ENCODE data around the gene LCMT2.
"Not testable (repeated sequence)": the region's sequence is repeated elsewhere in the genome, so short reads cannot be mapped to it uniquely, and the experiment has no call there.

LCMT2 gene

DNA sequence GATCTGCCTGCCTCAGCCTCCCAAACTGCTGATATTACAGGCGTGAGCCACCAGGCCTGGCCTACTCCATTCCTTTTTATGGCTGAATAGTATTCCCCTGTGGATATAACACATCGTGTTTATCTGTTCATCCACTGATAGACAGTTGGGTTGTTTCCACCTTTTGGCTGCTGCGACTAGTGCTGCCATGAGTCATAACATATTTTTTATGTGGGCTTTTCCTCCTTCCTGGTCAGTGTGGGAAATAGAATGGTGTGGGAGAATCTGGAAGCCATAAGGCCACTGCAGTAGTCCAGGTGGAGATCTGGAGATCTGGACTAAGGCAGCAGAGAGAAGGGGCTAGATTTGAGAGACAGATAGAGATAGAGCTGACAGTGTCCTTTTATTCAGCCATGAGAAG, 16.2 kb downstream of the LCMT2 start:
- no peak for DNase-seq

GRCh38 chr15:43312378-43312777, 18.0 kb downstream of the LCMT2 start:
- no peak for DNase-seq

- no peak for DNase-seq
Observed at GRCh38 chr15:43302205-43302817, 28.1 kb downstream of the LCMT2 start, which contains the start of gene TGM7. TGM7 (minus strand) TSS chr15:43302255.

- no peak for DNase-seq
Observed at GRCh38 chr15:43299884-43300283, 30.5 kb downstream of the LCMT2 start.

DNA sequence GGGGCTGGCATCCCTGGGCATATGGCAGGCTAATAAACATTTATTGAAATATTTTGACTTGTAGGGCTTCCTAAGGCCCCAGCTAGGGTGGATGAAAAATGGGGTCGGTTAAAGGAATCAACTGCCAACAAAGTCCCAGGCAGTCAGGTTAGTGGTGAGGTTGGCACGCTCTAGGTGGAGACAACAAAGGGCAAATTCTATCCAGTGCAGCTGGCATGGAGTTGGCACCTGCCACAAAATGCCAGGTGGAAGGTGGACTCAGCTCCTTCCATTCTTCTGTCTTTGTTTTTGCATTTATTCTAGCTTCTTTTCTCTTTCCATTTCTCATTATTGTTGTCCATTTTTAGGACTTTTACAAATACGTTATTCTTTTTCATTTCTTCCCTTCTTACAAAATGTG, 31.0 kb downstream of the LCMT2 start:
- no peak for DNase-seq

- no peak for DNase-seq
Observed at GRCh38 chr15:43294091-43294706, 36.2 kb downstream of the LCMT2 start.

DNA sequence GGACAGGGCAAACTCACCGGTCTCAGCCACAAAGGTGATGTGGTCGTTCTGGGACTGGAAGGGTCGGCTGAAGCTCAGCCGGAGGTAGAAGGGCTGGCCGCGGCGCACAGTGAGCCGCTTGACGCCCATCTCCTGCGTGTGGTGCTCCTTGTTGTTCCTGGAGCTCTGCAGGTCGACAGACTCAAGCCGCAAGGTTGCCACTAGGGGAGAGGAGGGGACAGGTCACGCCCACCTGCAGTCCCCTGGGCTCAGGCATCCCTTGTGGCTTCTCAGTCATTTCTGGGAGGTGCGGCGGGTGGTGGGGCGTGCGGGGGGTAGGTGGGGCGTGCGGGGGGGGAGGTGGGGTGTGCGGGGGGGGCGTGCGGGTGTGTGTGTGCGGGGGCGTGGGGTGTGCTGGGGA, 36.9 kb downstream of the LCMT2 start:
- DNase-seq, result no peak

DNA sequence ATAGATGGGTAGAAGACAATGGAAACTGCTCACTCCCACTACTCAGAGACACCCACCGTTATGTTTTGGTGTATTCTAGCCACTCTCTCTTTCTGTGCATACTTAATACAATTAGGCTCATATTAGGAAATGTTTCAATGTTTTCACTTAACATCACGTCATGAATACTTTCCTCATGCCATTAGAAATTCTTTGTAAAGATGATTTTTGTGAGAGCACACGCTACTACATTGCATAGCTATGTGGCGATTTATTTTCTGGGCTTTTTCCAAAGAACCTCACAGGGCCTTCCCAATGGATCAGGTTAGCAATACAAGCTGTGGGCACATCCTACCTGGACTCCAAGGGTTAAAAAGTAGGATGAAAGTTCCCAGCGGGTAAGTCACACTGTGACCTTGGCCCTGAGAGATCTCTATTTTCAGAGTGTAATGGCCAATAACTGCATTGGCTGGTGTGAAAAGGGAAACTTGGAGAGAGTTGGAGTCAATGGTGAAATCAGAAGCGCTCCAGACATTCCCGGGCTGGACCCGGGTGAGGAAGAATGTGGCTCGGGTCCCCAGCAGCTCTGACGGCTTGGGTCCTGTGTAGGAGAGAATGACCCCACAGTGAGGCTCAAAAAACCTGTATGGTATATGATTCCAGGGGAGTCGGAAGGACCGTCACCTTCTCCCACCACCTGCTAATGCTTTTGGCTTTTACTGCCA, 37.8 kb downstream of the LCMT2 start:
- no peak for DNase-seq

- DNase-seq, result not testable (repeated sequence)
Observed at GRCh38 chr15:43289656-43290055, 40.7 kb downstream of the LCMT2 start.

DNA sequence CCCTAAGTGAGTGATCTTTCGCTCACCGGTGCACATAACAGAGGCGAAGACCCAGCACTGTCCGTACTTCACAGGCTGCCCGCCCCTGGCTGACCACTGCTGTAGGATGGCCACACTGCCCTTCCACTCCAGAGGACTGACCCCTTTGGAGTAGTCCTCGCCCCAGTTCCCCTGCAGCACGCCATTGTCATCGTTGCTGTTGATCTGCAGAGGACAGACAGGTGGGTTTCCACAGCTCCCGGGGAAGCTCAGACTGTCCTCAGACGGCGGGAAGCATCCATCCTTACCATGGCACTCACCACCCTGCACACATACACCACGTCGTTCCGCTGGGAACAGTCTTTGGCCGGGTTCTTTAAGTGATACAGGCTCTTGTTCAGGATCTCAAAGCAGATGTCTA, 43.1 kb downstream of the LCMT2 start:
- no peak for DNase-seq

DNA sequence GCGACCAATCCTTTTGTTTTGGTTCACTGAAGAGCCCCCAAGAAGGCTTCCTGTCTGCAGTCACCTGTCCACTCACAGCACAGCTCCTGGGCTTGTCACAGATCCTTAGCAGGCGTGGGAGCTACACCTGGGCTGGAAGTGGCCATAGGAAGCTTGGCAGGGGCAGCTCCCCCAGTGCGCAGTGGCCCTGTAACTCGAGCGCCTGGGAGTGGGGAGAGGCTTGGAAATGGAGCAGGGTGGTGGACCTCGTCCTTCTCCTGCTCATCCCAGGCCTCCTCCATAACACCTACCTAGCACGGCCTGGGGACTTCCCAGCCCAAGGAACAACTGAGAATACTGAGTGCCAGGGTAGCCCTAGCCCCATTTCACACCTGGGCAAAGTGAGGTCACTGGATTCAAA, 44.3 kb downstream of the LCMT2 start:
- no peak for DNase-seq

- DNase-seq, result peak; percentile 74
Observed at GRCh38 chr15:43285609-43286037, 44.8 kb downstream of the LCMT2 start.

GRCh38 chr15:43283526-43283925, 46.8 kb downstream of the LCMT2 start:
- no peak for DNase-seq

DNA sequence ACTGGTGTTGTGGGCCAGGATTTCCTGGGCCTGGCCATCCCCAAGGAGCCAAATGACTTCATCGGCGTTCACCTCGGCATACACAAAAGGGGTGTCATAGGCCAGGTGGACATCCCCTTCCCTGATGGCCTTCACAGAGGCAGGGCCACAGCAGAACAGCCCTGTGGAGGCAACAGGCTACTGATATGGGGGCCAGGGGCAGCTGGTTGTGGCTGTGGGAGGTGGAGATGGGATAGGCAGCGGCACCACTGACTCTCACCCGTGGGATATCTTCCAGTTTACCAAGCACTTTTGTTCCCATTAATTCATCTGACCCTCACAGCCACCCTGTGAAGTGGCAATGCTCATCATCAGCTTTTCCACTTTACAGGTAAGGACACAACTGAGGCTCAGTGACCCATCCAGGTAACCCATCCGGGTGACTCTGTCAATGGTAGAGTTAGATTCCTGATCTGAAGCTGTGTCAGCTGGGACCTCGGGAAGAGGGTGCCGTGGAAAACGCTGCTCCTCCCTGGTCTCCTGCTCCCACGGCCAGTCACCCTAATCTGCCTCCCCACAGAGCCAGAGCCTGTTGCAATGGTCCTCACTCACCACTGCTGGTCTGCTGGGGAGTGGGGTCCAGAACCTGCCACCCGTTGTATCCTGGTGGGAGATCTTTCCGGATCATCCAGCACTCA, 48.3 kb downstream of the LCMT2 start:
- no peak for DNase-seq

DNA sequence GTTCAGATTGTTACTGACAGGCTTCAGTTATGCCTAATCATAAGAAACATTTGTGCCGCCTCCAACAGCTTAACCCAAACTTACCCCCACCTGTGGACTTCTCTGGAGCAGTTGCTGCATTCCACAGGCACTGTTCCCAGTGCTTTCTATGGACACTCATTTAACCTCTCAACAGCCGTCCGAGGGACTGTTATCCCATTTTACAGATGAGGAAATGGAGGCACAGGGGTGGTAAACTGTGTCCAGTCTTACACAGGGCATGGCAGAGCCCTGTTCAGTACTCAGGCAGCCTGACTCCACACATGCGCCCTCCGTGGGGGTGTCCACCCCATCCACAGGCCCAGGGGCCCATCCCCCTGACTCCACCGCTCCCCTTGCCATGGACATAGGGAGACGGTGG, 49.4 kb downstream of the LCMT2 start:
- DNase-seq, result no peak

DNA sequence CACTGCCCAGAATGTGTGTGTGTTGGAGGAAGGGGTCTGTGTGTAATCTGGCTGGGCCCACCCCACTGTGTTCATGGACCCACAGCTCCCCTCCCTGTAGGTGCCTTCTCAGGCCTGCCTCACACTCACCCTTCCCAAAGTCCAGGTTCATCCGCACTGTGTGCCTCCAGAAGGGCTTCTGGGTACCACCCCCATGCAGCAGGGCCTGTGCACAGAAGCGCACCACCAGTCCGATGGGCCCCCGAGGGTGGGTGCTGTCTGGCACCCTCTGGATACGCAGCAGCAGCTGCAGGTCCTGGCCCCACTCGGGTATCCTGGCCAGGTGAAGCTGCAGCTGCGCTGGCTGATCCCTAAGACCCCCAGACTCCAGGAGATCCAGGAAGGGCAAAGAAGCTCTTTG, 50.9 kb downstream of the LCMT2 start:
- DNase-seq, result no peak

GRCh38 chr15:43278869-43279268, 51.5 kb downstream of the LCMT2 start:
- no peak for DNase-seq

DNA sequence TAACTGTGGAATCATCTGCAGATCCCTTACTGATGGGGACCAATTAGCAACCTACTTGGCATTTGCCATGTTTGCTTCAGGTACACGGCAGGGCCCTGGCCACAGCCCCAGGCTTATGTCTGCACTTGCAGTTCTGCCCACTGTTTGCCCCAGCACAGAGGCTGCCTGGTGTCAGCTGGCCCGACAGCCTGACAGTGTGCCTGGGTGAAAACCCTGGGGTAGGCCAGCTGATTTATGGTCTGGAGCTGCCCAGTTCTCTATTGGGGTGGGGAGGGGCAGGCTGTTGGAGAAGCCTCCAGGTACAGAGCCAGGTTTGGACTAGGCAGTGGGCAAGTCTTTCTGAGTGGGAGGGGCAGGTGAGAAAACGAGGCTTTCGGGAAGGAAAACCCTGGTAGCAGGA, 52.5 kb downstream of the LCMT2 start:
- DNase-seq, result no peak

DNA sequence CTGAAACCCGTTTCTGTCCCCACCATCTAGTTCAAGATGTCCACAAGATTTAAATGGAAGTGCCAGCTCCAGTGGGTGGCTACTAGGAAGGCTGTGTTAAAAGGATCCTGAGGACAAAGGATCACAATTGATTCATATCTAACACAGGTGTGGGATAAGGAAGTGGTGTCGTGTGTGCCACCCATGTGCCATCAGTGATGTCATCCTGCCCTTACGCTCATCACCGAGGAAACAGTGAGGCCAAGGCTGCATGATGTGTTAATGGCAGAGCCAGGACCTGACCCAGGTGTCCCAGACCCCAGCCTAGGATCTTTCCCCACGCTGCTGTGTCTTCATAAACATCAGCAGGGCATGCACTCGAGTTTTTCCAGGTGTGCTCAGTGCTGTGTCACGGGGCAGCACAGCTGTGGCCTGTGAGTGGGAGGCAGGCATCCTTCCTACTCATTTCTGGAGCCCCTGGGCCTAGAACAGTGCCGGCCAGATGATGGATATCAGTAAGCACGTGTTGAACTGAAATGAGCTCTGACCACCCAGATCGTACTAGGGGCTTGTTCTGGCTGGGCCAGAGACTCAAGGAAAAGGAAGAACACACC, 53.0 kb downstream of the LCMT2 start:
- no peak for DNase-seq

- DNase-seq, result no peak
Observed at GRCh38 chr15:43276563-43277200, 53.7 kb downstream of the LCMT2 start.

DNA sequence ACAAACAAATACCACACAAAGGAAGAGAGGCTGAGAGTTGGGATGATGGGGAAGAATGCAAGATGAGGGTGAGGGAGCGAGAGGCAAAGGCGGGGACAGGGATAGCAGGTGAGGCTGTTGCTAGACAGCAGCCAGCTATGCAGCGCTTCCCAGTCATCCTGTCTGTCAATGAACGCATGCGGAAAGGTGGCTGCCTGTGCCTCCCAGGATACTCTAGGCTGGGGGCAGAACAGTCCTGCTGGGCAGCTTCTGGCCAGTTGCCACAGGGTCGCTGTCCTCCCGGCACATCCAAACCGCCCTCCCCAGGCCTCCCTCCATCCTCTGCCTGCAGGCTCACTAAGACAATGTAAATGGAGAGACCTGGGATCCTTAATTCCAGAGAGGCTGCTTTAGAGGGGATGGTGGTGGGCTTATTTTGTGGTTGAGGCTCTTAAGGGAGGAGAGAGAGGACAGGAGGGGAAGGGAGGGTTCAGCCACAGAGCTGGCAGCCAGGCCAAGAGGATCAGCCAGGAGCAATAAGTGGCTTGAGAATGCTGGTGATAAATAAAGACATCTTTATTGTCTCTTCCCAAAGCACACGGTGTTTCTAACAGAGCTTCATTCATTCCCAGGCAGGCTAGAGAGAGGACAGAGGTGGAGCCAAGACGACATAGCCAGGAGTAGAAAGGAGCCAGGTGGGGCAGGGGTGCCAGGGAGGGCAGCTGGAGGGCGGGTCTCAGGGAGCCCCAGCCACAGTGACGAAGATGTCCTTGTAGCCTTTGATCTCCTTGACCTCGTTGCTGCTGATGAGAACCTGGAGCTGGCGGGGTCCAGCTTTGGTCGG, 54.4 kb downstream of the LCMT2 start:
- no peak for DNase-seq

DNA sequence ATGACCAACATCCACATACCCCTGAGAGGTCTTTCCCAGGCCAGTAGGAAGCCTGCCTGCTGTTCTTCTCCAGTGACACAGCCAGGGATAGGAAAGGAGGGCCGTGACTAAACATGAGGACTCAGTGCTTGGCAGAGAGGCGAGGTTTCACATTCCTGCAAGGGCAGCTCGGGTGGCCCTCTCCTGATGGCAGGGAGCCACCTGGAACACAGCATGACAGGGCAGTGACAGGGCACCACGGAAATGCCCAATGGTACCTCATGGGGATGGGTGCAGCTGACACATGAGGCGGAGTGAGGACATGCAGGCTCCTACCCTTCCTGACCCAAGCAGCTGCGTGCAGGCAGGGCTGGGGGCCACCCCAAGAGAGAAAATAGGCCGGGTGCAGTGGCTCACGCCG, 56.2 kb downstream of the LCMT2 start:
- no peak for DNase-seq
